Body of pancreas (tissue), 4 donors: ENCODE results near the gene PALLD.

Experiments used
- CTCF ChIP-seq, 7 experiments: fragments of 450-650 bp in 4 of 7; fragments of 200-600 bp in 3 of 7; sonication (generic) in 3 of 7; IDR thresholded peaks; one replicate each; pipeline ENCODE4 v1.5.1; 2016 to 2019; ENCODE audit warnings: antibody characterized with exemption in 7 of 7
- POLR2A ChIP-seq, 3 donors: fragments of 450-650 bp; IDR thresholded peaks; one replicate each; pipeline ENCODE4 v1.6.1; 2016; ENCODE audit warnings: antibody characterized with exemption in 3 of 3, mild to moderate bottlenecking in 2 of 3

GRCh38 chr4:168637872-168638756 lies 141.3 kb downstream of the PALLD start:
- TF ChIP-seq POLR2A (IDR thresholded peaks at IDR 0.05): no peak
- TF ChIP-seq CTCF (IDR thresholded peaks at IDR 0.05): no peak
